GM18526 (cell line): ENCODE measurements around the gene KRTAP3-3.

Experiments used
- POLR2A ChIP-seq: IDR thresholded peaks from 3 replicates; pipeline ENCODE4 v1.6.1; 2011; ENCODE audit not compliant: insufficient read length; ENCODE audit errors: extremely low read depth

Gene KRTAP3-3

DNA sequence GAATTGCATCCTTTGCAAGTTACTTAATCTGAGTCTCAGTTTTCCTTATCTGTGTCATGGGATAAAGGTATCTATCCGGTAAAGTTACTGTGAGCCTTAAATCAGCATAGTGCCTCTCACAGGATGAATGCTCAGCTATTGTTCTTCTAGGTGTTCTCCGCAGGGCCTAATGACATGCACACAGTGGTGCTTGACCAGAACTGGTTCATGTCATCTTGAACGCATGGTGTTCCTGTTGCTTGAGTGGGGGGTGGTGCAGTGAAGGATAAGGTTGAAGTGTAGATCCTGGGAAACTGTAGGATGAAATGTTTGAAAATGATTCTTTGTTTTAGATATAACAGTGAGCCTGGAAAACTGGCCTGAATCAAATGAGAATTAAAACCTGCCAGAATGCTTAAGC lies 13.8 kb downstream of the KRTAP3-3 start:
- no peak for TF ChIP-seq POLR2A

DNA sequence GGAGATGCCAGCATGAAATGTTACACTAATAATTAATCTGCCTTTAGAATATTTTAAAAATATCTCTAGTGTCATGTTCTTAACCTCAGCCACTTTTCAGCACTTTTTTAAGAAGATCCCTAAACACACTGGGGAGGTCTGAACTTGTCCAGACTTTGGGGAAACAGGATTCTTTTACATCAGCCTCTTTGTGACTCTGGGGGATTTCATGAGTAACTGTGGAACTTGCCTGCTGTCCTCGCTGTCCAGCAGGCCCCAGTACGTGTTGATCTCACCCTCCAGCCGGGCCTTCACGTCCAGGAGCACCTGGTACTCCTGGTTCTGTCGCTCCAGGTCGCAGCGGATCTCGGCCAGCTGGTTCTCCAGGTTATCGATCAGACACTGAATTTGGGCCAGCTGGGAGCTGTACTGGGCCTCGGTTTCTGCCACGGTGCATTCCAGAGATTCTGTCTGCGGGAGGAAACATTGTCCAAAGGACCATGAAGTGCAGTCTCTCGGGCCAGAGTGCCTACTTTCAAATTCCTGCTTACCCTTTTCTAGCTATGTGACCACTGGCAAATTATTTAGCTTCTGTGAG lies 15.3 kb downstream of the KRTAP3-3 start:
- no peak for TF ChIP-seq POLR2A

DNA sequence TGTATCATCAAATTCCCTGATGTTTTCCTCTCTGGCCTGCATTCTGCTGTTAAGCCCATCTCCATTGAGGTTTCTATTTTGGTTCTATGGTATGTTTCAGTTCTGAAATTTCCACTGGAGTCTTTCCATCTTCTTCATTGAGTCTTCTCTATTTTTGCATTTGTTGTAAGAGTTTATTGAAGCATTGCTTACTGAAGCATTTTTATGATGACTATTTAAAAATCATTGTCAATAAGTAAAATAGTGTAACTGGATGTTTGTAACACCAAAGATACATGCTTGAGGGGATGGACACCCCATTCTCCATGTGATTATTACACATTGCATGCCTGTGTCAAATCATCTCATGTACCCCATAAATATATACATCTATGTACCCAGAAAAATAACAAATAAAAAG lies 18.4 kb downstream of the KRTAP3-3 start:
- TF ChIP-seq POLR2A = no peak

DNA sequence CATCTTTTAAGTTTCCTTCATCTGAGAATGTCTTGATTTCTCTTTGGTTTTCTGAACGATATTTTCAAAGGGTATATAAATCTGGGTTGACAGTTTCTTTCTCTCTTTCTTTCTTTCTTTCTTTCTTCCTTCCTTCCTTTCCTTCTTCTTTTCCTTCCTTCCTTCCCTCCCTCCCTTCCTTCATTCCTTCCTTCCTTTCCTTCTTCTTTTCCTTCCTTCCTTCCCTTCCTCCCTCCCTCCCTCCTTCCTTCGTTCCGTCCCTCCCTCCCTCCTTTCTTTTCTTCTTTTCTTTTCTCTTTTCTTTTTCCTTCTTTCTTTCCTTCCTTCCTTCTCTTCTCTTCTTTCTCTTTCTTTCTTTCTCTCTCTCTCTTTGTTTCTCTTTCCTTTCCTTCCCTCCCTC lies 19.6 kb downstream of the KRTAP3-3 start:
- TF ChIP-seq POLR2A = no peak

DNA sequence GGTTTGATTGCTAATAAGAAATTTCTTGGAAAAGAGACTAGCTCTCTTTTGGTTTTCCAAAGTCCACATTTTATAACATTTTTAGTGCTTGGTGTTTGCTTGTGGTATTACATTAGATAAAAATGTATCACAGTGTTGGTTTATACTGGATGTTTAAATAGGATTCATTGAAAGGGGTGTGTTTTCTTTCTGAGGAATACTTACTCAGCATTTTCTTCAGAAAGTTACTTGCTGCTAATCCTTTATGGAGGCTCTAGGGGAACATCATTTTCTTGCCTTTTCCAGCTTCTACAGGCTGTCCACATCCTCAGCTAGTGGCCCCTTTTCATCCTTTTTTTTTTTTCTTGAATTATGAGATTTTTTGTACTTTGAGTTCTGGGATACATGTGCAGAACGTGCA lies 26.4 kb downstream of the KRTAP3-3 start:
- no peak for TF ChIP-seq POLR2A

DNA sequence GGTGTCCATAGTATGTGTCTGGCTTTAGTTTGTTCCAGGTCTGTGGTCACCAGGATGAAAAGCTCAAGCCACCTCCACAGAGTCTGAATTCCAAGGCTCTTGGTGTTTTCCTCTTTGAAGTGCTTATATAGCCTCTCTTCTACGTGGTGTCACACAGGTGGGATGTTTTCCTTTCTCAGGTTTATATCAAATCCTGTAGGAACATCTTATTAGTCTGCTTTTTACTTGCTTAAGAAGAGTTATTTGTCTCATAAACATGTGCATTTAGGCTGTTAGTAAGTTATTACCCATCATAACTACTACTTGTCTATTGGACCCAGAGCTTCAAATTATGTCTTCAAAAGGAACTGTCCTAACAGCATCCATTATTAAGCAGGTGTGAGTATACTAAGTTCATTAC lies 27.1 kb downstream of the KRTAP3-3 start, which contains the start of gene KRT39:
KRT39 (minus strand) TSS at position 101 of the 400 bp plus-strand sequence; CDS start at position 9, 92 bp downstream.
- no peak for TF ChIP-seq POLR2A

DNA sequence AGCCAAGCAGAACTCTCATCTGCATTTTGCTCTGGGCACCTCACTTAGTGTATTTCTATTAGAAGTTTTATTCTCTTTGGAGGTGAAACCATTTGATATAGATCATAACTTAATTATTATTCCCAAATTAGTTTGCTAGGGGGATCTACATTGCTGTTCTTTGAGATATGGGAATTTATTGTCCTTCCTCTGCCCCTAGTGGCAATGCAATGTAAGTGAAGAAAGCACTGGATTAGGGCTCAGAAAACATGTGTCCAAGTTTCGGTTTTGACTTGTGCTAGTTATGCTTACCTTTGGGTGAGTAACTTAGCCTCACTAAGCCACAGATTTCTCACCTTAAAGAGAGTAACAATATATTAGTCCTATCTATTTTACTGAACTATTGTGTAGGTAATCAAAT lies 30.1 kb downstream of the KRTAP3-3 start:
- TF ChIP-seq POLR2A = no peak

DNA sequence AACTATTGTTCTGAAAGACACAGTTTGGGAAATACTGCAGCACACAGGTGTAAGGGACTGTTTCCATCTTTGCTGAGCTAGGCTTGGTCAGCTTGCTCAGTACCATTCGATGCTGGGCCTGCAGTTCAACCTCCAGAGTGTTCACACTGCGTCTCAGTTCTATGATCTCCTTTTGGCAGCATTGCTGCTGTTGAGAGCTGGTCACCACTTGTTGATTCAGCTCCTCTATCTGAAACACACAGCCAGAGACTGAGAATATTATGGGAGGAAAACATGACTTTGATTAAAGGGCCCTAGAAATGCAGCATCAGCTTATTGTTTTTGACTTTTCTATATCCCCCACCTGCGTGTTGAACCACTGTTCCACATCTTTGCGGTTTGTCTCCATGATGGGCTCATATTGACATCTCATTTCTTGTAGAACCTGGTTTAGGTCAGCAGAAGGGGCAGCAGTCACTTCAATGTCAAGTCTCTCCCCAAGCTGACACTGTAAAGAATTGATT lies 31.9 kb downstream of the KRTAP3-3 start:
- TF ChIP-seq POLR2A = no peak

DNA sequence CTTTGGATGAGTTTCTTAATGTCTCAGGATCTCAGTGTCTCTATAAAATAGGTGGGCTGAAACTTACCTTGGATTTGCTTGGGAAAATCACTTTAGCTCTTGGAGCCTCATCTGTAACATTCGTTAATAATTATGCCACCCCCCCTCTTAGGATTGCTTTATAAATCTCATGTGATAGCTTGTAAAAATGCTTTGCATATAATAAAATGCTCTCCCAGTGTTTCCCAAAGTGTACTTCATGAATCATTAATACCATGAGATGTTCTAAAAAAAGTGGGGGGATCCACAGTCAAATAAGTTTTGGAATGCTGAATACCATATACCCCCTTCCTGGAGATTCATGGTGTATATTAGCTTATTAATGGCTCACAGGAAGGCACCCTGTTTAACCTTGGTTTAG lies 32.4 kb downstream of the KRTAP3-3 start:
- no peak for TF ChIP-seq POLR2A

DNA sequence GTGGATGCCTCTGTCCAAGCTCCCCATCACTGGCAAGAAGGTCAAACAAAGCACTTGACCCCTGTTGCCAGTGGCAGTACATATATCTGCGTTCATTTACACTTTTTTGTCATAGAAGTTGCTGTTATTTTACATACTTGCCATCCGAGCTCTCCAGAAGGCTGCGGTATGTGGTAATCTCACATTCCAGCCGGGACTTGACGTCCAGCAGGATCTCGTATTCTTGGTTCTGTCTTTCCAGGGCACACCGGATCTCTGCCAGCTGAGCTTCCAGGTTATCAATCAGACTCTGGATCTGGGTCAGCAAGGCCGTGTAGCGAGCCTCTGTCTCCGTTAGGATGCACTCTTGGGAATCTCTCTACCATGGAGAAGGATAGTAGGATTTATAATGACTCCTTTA lies 33.8 kb downstream of the KRTAP3-3 start:
- no peak for TF ChIP-seq POLR2A

DNA sequence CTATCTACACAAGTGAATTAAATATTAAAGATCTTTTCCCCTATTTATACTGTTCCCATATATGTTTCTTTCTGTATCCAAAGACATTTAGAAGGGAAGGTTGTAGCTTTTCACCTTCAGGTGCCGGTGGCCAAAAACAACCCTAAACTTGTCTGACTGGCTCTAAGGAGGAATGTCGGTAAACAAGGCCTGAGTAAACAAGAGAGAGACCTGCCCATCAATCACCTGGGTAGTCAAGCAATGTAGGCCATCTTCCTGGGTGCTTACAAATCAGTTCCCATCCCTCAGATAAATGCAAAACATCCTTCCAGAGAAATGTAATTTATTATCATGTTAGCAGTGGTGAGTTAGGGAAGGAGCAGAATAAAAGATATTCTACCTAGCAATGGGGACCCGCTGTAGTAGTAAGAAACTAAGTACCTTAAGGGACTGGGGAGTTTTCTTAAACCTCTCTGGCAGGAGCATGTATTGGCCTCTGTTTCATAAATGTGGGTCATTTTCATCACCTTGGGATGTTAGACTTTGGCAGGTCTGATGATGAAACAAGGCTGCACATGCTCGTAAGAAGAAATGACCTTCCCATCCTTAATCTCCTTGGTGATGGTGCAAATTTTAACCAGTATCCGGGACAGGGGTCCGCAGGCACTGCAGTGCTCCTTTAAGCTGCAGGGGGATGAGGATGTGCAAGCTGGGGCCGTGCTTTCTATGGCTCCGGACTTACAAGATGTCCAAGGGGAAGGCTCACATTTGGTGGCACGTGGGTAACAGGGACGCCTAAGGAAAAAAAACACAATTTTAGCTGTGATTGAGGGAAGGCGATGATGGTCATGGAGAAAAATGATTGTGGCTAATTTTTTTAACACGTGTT lies 35.6 kb downstream of the KRTAP3-3 start:
- no peak for TF ChIP-seq POLR2A

DNA sequence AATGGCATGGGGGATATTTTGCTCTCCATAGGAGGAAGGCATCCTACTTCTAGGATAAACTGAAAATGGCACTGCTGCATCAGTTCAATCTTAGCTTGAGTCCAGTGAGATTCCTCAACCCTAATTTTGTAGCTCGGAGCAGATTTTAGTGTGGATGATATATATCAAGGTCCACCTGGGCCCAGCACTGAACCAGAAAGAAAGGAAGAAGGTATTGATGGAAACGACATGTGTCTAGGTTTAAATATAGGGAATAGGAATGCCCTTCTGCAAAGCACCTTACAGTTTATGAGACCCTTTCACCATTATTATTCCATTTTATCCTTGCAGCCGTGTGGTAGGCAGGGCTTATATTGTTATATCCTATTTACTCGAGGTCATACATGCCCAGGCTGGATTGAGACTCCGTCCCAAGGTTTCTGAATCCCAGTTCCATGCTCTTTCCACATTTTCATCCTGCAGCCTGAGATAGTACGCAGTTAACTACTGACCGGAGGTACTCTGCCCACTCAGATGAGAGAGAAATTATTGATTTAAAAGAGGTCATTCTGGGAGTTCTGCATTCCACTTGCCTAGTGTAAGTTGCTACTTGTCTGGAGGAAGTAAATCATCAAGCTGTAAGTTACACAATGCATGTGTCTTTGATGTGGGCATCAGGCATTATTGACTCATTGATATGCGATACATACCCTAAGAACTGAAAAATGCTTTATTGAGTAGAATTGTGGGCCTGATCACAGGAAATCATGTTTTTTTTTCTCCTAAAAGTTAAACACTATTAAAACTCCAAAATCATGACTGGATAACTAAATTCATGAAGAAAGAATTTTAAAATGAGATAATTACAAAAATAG lies 37.3 kb downstream of the KRTAP3-3 start:
- no peak for TF ChIP-seq POLR2A

DNA sequence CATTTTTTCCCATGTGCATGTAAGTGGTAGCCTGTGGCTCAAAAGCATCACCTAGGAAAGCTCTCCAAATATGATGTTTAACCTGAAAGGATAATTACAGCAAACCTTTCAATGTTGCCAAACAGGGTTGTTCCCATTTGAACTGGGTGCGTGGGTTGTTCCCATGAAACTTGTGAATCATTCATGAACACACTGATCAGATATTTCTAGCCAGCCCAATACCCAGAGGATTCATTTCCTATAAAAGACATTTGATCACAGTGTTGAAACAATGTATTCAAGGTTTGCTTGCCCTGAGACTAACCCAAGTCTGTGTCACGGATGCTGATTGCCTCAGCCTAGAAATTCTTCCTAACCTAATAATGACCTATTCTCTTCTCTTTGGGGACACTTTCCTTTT lies 40.1 kb downstream of the KRTAP3-3 start:
- TF ChIP-seq POLR2A = no peak

DNA sequence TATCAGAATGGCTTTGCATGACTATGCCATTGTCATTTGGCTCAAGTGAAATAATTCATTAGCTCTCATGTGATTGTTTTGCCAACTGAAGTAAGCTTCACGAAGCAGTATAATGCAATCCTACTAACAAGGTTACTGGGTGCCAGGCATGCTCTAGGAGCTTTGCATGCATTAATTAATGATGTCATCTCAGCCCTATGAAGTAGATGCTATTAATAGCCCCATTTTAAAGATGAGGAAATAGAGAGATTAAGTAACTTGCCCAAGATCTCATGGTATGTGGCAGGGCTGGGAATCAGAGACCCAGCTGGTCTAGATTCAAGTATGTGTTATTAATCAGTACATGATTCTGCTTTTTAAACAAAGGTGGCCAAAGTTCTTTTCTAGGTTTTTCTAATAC lies 41.3 kb downstream of the KRTAP3-3 start:
- no peak for TF ChIP-seq POLR2A

DNA sequence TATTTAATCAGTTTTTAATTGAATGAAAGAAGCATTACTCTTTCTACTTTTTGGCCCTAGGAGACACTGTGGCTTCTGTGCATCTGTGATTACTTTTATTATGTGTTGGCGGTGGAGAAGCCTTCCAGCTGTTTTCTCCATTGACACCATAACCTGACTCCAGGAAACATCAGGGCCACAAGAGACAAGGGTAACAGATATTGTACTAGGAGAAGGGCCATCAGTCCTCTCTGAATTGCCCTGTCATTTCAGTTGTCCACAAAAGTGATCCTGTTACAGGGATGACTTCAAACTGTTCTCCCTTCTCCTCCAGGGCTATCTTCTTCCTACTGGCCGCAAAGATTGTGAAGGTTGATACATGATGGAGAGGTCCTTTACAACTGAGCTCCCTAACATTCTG lies 41.8 kb downstream of the KRTAP3-3 start:
- no peak for TF ChIP-seq POLR2A
